HCT116 (cell line): ENCODE measurements around the gene HDAC5. TPM values are rescaled to one million over a fixed set of nuclear protein-coding genes. Genes with fewer than 3 reads are reported as not detected.

Experiments
- ATAC-seq: fragments of 200-7000 bp; cut with Tn5 transposase; 2 replicates; pipeline ENCODE4 v1.9.1; 2020; ENCODE audit warnings: mild to moderate bottlenecking, moderate library complexity
- BruUV-seq: library from RNA; stranded (reverse); fragments of 400-500 nt; replicated peaks from 2 replicates; lab custom pipeline; 2021; lab: Mats Ljungman, UMichigan
- CTCF ChIA-PET: fragments of 300-600 bp; sonication (Branson Sonifier 250); formaldehyde crosslinking; loops from one replicate; lab custom pipeline; 2021; ENCODE audit warnings: antibody characterized with exemption; lab: Charles Lee
- POLR2A ChIA-PET: fragments of 300-600, 350-600 bp; sonication (Branson Sonifier 250); formaldehyde crosslinking; loops from one replicate; lab custom pipeline; 2021; ENCODE audit warnings: antibody characterized with exemption; lab: Charles Lee
- RAD21 ChIA-PET, 2 experiments: fragments of 300-600 bp; sonication (Branson Sonifier 250); formaldehyde crosslinking; loops; one replicate each; lab custom pipeline; 2023; ENCODE audit warnings: low total read pairs in 2 of 2; ENCODE audit not compliant: uncharacterized antibody in 2 of 2, unreplicated experiment in 2 of 2, low non-redundant PET in 1 of 2; lab: Charles Lee
- DNase-seq: peaks from one replicate; pipeline ENCODE4 v3.0.0-alpha.2; 2010; ENCODE audit warnings: low read depth, low spot score
- H2AFZ ChIP-seq: fragments of 200-600 bp; shearing (Covaris generic), sonication (generic); 2 replicates; pipeline ENCODE4 v1.6.1; 2017; ENCODE audit warnings: low read depth, mixed run types, mixed read lengths, antibody characterized with exemption, low read length; ENCODE audit not compliant: poor library complexity, severe bottlenecking
- H3K27ac ChIP-seq: 2 replicates; pipeline ENCODE4 v1.5.1; 2012; ENCODE audit warnings: low read depth, low read length
- H3K27me3 ChIP-seq: fragments of 200-600 bp; sonication (generic); 2 replicates; pipeline ENCODE4 v1.6.1; 2016; ENCODE audit warnings: mixed run types, low read length, mixed read lengths; ENCODE audit not compliant: insufficient read depth
- H3K36me3 ChIP-seq, 2 experiments: fragments of 200-500 bp in 1 of 2; fragments of 200-600 bp in 1 of 2; sonication (Bioruptor generic) in 1 of 2; sonication (generic) in 1 of 2; 2 replicates each; pipeline versions ENCODE4 v1.5.1 to v1.6.1; 2014 to 2016; ENCODE audit warnings: low read length in 2 of 2, inconsistent platforms in 1 of 2, mixed read lengths in 1 of 2, mixed run types in 1 of 2; ENCODE audit not compliant: insufficient read depth in 2 of 2, control insufficient read depth in 1 of 2
- H3K4me1 ChIP-seq, 2 experiments: fragments of 200-600 bp in 1 of 2; sonication (generic) in 1 of 2; 2 replicates each; pipeline versions ENCODE4 v1.5.1 to v1.6.1; 2012 to 2017; ENCODE audit warnings: low read length in 2 of 2, inconsistent platforms in 1 of 2, mild to moderate bottlenecking in 1 of 2, mixed read lengths in 1 of 2, mixed run types in 1 of 2, moderate library complexity in 1 of 2; ENCODE audit not compliant: insufficient read depth in 2 of 2, control insufficient read depth in 1 of 2
- H3K4me2 ChIP-seq: fragments of 200-600 bp; sonication (generic); 2 replicates; pipeline ENCODE4 v1.6.1; 2017; ENCODE audit warnings: mixed run types, low read length, mixed read lengths
- H3K4me3 ChIP-seq, 2 experiments: fragments of 200-600 bp in 1 of 2; sonication (generic) in 1 of 2; replicated peaks in 1 of 2; 2 replicates each; pipeline ENCODE4 v1.5.1; 2011 to 2016; ENCODE audit warnings: low read length in 2 of 2, control low read depth in 1 of 2, low read depth in 1 of 2, mild to moderate bottlenecking in 1 of 2, mixed read lengths in 1 of 2, mixed run types in 1 of 2
- H3K79me2 ChIP-seq: fragments of 200-600 bp; sonication (generic); 2 replicates; pipeline ENCODE4 v1.6.1; 2017; ENCODE audit warnings: mild to moderate bottlenecking, mixed run types, low read length, moderate library complexity, mixed read lengths; ENCODE audit not compliant: insufficient read depth
- H3K9ac ChIP-seq: fragments of 200-600 bp; sonication (generic); 2 replicates; pipeline ENCODE4 v1.6.1; 2016; ENCODE audit warnings: low read length, mixed read lengths
- H3K9me2 ChIP-seq: fragments of 200-600 bp; sonication (generic), shearing (Covaris generic); 2 replicates; pipeline ENCODE4 v1.6.1; 2017; ENCODE audit warnings: mixed run types, mild to moderate bottlenecking, moderate library complexity; ENCODE audit not compliant: insufficient read depth
- H3K9me3 ChIP-seq, 2 experiments: fragments of 200-500 bp in 1 of 2; fragments of 200-600 bp in 1 of 2; sonication (Bioruptor generic) in 1 of 2; sonication (generic) in 1 of 2; 2 replicates each; pipeline ENCODE4 v1.6.1; 2014 to 2017; ENCODE audit warnings: low read length in 2 of 2, mixed read lengths in 2 of 2, inconsistent platforms in 1 of 2, low read depth in 1 of 2, mild to moderate bottlenecking in 1 of 2, mixed run types in 1 of 2, moderate library complexity in 1 of 2; ENCODE audit not compliant: control insufficient read depth in 1 of 2, insufficient read depth in 1 of 2
- H4K20me1 ChIP-seq: fragments of 200-600 bp; sonication (generic), shearing (Covaris generic); 2 replicates; pipeline ENCODE4 v1.6.1; 2017; ENCODE audit warnings: mixed run types, mild to moderate bottlenecking, moderate library complexity; ENCODE audit not compliant: insufficient read depth
- CBX3 ChIP-seq: IDR thresholded peaks from 2 replicates; pipeline ENCODE4 v1.6.1; 2012; ENCODE audit warnings: low read depth
- CEBPB ChIP-seq: IDR thresholded peaks from 2 replicates; pipeline ENCODE4 v1.6.1; 2012; ENCODE audit warnings: low read depth
- ELF1 ChIP-seq: IDR thresholded peaks from 2 replicates; pipeline ENCODE4 v1.6.1; 2012; ENCODE audit warnings: low read depth, borderline replicate concordance
- EZH2 ChIP-seq: fragments of 200-600 bp; sonication (generic); IDR thresholded peaks from 2 replicates; pipeline ENCODE4 v1.6.1; 2017; ENCODE audit warnings: antibody characterized with exemption, mixed run types
- EZH2phosphoT487 ChIP-seq: fragments of 200-600 bp; IDR thresholded peaks from 2 replicates; pipeline ENCODE4 v1.6.1; 2018; ENCODE audit warnings: antibody characterized with exemption, borderline replicate concordance
- FOSL1 ChIP-seq: IDR thresholded peaks from 2 replicates; pipeline ENCODE4 v1.6.1; 2012; ENCODE audit warnings: low read depth
- RAD21 ChIP-seq: IDR thresholded peaks from 2 replicates; pipeline ENCODE4 v1.6.1; 2012; ENCODE audit warnings: low read depth, mild to moderate bottlenecking
- SIN3A ChIP-seq: IDR thresholded peaks from 2 replicates; pipeline ENCODE4 v1.6.1; 2012; ENCODE audit warnings: low read depth
- SP1 ChIP-seq: IDR thresholded peaks from 2 replicates; pipeline ENCODE4 v1.6.1; 2012; ENCODE audit warnings: low read depth
- TCF7L2 ChIP-seq: IDR thresholded peaks from 2 replicates; pipeline ENCODE4 v1.7.0; 2011; ENCODE audit warnings: borderline replicate concordance, inconsistent platforms; ENCODE audit not compliant: insufficient read depth, insufficient read length; ENCODE audit errors: extremely low read depth
- YY1 ChIP-seq: IDR thresholded peaks from 2 replicates; pipeline ENCODE4 v1.6.1; 2011; ENCODE audit warnings: low read length, low read depth, moderate library complexity, mild to moderate bottlenecking; ENCODE audit not compliant: insufficient replicate concordance; ENCODE audit errors: extremely low read depth
- intact Hi-C: fragments of 100-400 bp; cut with micrococcal nuclease; formaldehyde crosslinking; loops from 2 replicates; pipeline ENCODE4 v1.10.0; 2022
- total RNA-seq: library from RNA; stranded (reverse); gene quantifications from one replicate; pipeline ENCODE4 v1.2.1, GENCODE V29; 2021; ENCODE audit not compliant: unreplicated experiment
- TF ChIP-seq, protein P1 (sequence below): IDR thresholded peaks from 2 replicates; pipeline ENCODE4 v1.6.1; 2012
- TF ChIP-seq, protein P2 (sequence below): IDR thresholded peaks from 2 replicates; pipeline ENCODE4 v1.6.1; 2012
- TF ChIP-seq, protein P3 (sequence below), 3 experiments: fragments of 200-600 bp in 1 of 3; sonication (generic) in 1 of 3; IDR thresholded peaks in 2 of 3; conservative IDR thresholded peaks in 1 of 3; 2 replicates each; pipeline ENCODE4 v1.5.1; 2012 to 2017; ENCODE audit warnings: low read depth in 2 of 3, low read length in 2 of 3, antibody characterized with exemption in 1 of 3, borderline replicate concordance in 1 of 3, control low read depth in 1 of 3, mild to moderate bottlenecking in 1 of 3, mixed read lengths in 1 of 3, mixed run types in 1 of 3, moderate library complexity in 1 of 3; ENCODE audit not compliant: insufficient read depth in 1 of 3

Gene HDAC5
- total RNA-seq, 1 experiment from 2014 or later: 32.9 TPM

DNA sequence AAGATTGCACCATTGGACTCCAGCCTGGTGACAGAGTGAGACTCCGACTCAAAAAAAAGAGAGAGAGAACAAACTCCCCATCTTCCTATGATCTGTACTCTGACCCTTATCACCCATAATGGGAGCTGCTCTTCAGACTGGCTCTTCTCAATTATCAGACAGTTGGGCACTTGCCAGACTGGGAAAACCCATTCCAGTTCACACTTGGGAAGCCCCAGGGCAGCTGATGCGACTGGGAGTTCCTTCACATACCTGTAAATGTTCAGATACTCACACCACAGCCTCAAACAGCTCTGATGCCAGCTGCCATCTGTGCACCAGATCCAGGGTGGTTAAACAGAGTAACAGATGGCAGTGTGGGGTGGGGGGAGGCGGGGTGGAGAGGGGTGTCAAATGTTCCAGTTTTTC lies 84.8 kb downstream of the HDAC5 start:
- Histone ChIP-seq H3K36me3 (peaks cover 35 to 43% of the 10 kb centered on the region in 2 experiments; a peak in 3 of 4 replicates), H2AFZ (no peak overlapping the region), H3K79me2 (peaks cover 65% of the 10 kb centered on the region), H4K20me1 (peaks cover 12% of the 10 kb centered on the region; the same call in 1 of the 2 replicates), H3K4me3 (no peak overlapping the region), H3K4me1 (no peaks in the 10 kb centered on the region), H3K27ac (no peak overlapping the region), H3K4me2 (no peak overlapping the region), H3K27me3 (no peaks in the 10 kb centered on the region), H3K9ac (no peak overlapping the region), H3K9me3 (no peaks in the 10 kb centered on the region), H3K9me2 (no peaks in the 10 kb centered on the region)
- no TSS peak for BruUV-seq
- ATAC-seq (no peak), DNase-seq (no peak)
- intact Hi-C loops: no loop called here
- no peak for TF ChIP-seq RAD21
- TF ChIP-seq, protein P1, sequence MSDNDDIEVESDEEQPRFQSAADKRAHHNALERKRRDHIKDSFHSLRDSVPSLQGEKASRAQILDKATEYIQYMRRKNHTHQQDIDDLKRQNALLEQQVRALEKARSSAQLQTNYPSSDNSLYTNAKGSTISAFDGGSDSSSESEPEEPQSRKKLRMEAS: no peak
- TF ChIP-seq CBX3: no peak
- TF ChIP-seq SIN3A: no peak
- no peak for TF ChIP-seq YY1
- TF ChIP-seq, protein P2, sequence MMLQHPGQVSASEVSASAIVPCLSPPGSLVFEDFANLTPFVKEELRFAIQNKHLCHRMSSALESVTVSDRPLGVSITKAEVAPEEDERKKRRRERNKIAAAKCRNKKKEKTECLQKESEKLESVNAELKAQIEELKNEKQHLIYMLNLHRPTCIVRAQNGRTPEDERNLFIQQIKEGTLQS: no peak
- no peak for TF ChIP-seq ELF1
- TF ChIP-seq EZH2phosphoT487: no peak
- TF ChIP-seq, protein P3, sequence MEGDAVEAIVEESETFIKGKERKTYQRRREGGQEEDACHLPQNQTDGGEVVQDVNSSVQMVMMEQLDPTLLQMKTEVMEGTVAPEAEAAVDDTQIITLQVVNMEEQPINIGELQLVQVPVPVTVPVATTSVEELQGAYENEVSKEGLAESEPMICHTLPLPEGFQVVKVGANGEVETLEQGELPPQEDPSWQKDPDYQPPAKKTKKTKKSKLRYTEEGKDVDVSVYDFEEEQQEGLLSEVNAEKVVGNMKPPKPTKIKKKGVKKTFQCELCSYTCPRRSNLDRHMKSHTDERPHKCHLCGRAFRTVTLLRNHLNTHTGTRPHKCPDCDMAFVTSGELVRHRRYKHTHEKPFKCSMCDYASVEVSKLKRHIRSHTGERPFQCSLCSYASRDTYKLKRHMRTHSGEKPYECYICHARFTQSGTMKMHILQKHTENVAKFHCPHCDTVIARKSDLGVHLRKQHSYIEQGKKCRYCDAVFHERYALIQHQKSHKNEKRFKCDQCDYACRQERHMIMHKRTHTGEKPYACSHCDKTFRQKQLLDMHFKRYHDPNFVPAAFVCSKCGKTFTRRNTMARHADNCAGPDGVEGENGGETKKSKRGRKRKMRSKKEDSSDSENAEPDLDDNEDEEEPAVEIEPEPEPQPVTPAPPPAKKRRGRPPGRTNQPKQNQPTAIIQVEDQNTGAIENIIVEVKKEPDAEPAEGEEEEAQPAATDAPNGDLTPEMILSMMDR (IDR thresholded peaks at IDR 0.05 in 2 of 3, conservative IDR thresholded peaks at IDR 0.05 in 1 of 3; ENCODE audit: borderline replicate concordance in 1 of 3, insufficient read depth in 1 of 3, low read depth in 2 of 3, low read length in 2 of 3): no peak
- TF ChIP-seq TCF7L2: no peak
- no peak for TF ChIP-seq EZH2
- no peak for TF ChIP-seq CEBPB
- no peak for TF ChIP-seq SP1
- TF ChIP-seq FOSL1: no peak
- POLR2A ChIA-PET: no interaction called here
- RAD21 ChIA-PET: no interaction called here
- CTCF ChIA-PET: no interaction called here
